Measurements from ENCODE around the gene TTLL13. TPM values are rescaled to one million over a fixed set of nuclear protein-coding genes. Genes with fewer than 3 reads are reported as not detected.

The TTLL13 gene
- total RNA-seq: not detected in 2 replicates

GRCh38 chr15:90249203-90249863 is at the start of gene TTLL13:
TTLL13 (plus strand) TSS chr15:90249556; CDS start chr15:90250631, 1,075 bp downstream.

GRCh38 chr15:90201130-90201943 is 48.0 kb upstream of the TTLL13 start, which contains the start of gene SEMA4B:
SEMA4B (plus strand) TSS chr15:90201330; CDS start chr15:90201579, 249 bp downstream.

GRCh38 chr15:90233387-90234095 is 15.8 kb upstream of the TTLL13 start, which contains the start of gene CIB1:
CIB1 (minus strand) TSS chr15:90233941; CDS start chr15:90233885, 56 bp downstream.

GRCh38 chr15:90234096-90234988 is 15.0 kb upstream of the TTLL13 start, which contains the start of gene GDPGP1:
GDPGP1 (plus strand) TSS chr15:90234209; CDS start chr15:90240909, 6,700 bp downstream.

GRCh38 chr15:90265271-90266060 is 16.1 kb downstream of the TTLL13 start, which contains the start of gene NGRN:
NGRN (plus strand) TSS chr15:90265672; CDS start chr15:90265713, 41 bp downstream.

Other genes starting within 250 kb of the TTLL13 start
- 8.9 and 16.7 TPM in 2 replicates for gene ZNF710, start 248.2 kb upstream of the TTLL13 start, total RNA-seq
- 48.8 and 66.0 TPM in 2 replicates for gene IDH2, start 147.1 kb upstream of the TTLL13 start, total RNA-seq
- gene SEMA4B, start 48.2 kb upstream of the TTLL13 start, total RNA-seq: 19.9 and 25.6 TPM in 2 replicates
- gene CIB1, start 15.6 kb upstream of the TTLL13 start, total RNA-seq: 28.9 and 31.9 TPM in 2 replicates
- 5.5 and 10.4 TPM in 2 replicates for gene GDPGP1, start 15.3 kb upstream of the TTLL13 start, total RNA-seq
- 62.1 and 91.1 TPM in 2 replicates for gene NGRN, start 16.1 kb downstream of the TTLL13 start, total RNA-seq
- gene ZNF774, start 102.7 kb downstream of the TTLL13 start, total RNA-seq: 1.5 and 1.9 TPM in 2 replicates
- 215 and 278 TPM in 2 replicates for gene IQGAP1, start 138.7 kb downstream of the TTLL13 start, total RNA-seq

Measured in smooth muscle cell of trachea (primary cell).